ENCODE results near the gene DISP3. TPM values are rescaled to one million over a fixed set of nuclear protein-coding genes. Genes with fewer than 3 reads are reported as not detected.

The DISP3 gene
- total and polyA plus RNA-seq, 9 of the 15 experiments (the other 6 are each of a cell fraction or from before 2014, with no cell fraction given), result 0.03 to 0.19 (median 0.15) TPM; not detected in 5

DNA sequence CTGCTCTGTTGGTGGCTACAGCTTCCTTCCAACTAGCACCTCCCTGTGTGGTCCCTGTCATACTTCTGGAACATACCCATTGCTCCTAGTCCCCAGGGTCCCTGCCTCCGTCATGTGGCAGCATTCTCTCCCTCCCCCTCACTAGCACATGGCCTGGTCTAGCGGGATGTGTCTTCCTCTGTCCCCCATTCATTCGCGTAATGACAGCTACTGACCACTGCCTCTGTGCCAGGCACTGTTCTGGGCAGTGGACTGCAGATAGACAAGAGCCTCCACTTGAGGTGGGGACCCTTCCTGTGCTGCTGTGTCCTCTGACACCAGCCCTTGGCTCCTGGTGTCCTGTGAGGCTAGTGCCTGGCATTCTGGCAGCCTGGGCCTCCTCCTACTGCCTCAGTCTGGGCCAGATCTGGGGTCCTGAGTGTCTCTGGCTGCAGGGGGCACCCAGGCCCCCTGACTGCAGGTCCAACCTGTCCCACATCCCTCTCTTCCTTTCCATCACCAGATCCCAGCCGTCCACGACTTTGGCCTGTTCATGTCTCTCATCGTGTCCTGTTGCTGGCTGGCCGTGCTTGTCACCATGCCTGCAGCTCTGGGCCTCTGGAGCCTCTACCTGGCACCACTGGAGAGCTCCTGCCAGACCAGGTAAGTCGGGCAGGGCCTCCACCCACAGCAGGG lies 38.1 kb downstream of the DISP3 start (continued):
- TF ChIP-seq, protein P1, sequence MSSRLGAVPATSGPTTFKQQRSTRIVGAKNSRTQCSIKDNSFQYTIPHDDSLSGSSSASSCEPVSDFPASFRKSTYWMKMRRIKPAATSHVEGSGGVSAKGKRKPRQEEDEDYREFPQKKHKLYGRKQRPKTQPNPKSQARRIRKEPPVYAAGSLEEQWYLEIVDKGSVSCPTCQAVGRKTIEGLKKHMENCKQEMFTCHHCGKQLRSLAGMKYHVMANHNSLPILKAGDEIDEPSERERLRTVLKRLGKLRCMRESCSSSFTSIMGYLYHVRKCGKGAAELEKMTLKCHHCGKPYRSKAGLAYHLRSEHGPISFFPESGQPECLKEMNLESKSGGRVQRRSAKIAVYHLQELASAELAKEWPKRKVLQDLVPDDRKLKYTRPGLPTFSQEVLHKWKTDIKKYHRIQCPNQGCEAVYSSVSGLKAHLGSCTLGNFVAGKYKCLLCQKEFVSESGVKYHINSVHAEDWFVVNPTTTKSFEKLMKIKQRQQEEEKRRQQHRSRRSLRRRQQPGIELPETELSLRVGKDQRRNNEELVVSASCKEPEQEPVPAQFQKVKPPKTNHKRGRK (tag; IDR thresholded peaks at IDR 0.05), result no peak
- TF ChIP-seq CCNT2 (IDR thresholded peaks at IDR 0.05; ENCODE audit: borderline replicate concordance, extremely low read depth, insufficient read length, low read depth, low read length) (no peak), NRF1 (conservative IDR thresholded peaks at IDR 0.05 in 1 of 2, IDR thresholded peaks at IDR 0.05 in 1 of 2) (no peak), ARHGAP35 (IDR thresholded peaks at IDR 0.05; ENCODE audit: partially characterized antibody) (no peak), IFI16 (CRISPR knock-in tag; IDR thresholded peaks at IDR 0.05) (no peak), CHD2 (IDR thresholded peaks at IDR 0.05; ENCODE audit: low read depth, low read length) (no peak), ZNF224 (CRISPR knock-in tag; IDR thresholded peaks at IDR 0.05) (no peak), TCFL5 (CRISPR knock-in tag; conservative IDR thresholded peaks at IDR 0.05) (no peak), GATAD2B (IDR thresholded peaks at IDR 0.05; ENCODE audit: borderline replicate concordance) (no peak), ZNF431 (CRISPR knock-in tag; IDR thresholded peaks at IDR 0.05) (no peak)
- TF ChIP-seq, protein P2, sequence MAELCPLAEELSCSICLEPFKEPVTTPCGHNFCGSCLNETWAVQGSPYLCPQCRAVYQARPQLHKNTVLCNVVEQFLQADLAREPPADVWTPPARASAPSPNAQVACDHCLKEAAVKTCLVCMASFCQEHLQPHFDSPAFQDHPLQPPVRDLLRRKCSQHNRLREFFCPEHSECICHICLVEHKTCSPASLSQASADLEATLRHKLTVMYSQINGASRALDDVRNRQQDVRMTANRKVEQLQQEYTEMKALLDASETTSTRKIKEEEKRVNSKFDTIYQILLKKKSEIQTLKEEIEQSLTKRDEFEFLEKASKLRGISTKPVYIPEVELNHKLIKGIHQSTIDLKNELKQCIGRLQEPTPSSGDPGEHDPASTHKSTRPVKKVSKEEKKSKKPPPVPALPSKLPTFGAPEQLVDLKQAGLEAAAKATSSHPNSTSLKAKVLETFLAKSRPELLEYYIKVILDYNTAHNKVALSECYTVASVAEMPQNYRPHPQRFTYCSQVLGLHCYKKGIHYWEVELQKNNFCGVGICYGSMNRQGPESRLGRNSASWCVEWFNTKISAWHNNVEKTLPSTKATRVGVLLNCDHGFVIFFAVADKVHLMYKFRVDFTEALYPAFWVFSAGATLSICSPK (IDR thresholded peaks at IDR 0.05; ENCODE audit: borderline replicate concordance), result no peak
